Measurements from ENCODE around the gene IKZF5. TPM values are rescaled to one million over a fixed set of nuclear protein-coding genes. Genes with fewer than 3 reads are reported as not detected.

Gene IKZF5
- total RNA-seq, 1 experiment from 2014 or later: 17.1 TPM

DNA sequence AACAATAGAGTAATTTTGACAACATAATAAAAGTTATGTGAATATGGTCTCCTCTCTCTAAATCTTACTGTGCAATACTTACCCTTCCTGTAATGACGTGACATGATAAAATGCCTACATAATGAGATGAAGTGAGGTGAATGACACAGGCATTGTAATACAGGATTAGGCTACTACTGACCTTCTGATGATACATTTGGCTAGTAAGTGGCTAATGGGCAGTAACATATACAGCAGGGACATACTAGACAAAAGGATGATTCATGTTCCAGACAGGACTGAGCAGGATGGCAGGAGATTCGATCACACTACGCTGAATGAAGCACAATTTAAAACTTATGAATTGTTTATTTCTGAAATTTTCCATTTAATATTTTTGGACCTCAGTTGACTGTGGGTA is 59.3 kb downstream of the IKZF5 start:
- intact Hi-C loops (cut with micrococcal nuclease): no loop called here
- ChIA-PET POLR2A (no interaction called here), RAD21 (ENCODE audit: low non-redundant PET in 1 of 2, low total read pairs in 2 of 2, uncharacterized antibody in 2 of 2, unreplicated experiment in 2 of 2) (no interaction called here), CTCF (no interaction called here)
- DNase-seq (ENCODE audit: low read depth, low spot score) (no peak), ATAC-seq (no peak)
- no peak overlapping the region for H3K27ac ChIP-seq (ENCODE audit: low read depth, low read length)
- no peaks in the 10 kb centered on the region for H3K9me2 ChIP-seq (ENCODE audit: insufficient read depth)
- 0 out of 2 replicates have a peak, but pooled peaks cover 4% of the 10 kb centered on the region for H3K79me2 ChIP-seq (ENCODE audit: insufficient read depth, low read length)
- no TSS peak for BruUV-seq (replicated peaks)
- H3K4me2 ChIP-seq (ENCODE audit: low read length): no peak overlapping the region
- no peak overlapping the region for H3K9ac ChIP-seq (ENCODE audit: low read length)
- H3K36me3 ChIP-seq (ENCODE audit: control insufficient read depth in 1 of 2, insufficient read depth in 2 of 2, low read length in 2 of 2): peaks cover 11% of the 10 kb centered on the region in 2 experiments; a peak in 2 of 4 replicates
- TF ChIP-seq, protein P1, sequence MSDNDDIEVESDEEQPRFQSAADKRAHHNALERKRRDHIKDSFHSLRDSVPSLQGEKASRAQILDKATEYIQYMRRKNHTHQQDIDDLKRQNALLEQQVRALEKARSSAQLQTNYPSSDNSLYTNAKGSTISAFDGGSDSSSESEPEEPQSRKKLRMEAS (IDR thresholded peaks at IDR 0.05): no peak
- TF ChIP-seq CBX3 (IDR thresholded peaks at IDR 0.05; ENCODE audit: low read depth): no peak
- TF ChIP-seq, protein P2, sequence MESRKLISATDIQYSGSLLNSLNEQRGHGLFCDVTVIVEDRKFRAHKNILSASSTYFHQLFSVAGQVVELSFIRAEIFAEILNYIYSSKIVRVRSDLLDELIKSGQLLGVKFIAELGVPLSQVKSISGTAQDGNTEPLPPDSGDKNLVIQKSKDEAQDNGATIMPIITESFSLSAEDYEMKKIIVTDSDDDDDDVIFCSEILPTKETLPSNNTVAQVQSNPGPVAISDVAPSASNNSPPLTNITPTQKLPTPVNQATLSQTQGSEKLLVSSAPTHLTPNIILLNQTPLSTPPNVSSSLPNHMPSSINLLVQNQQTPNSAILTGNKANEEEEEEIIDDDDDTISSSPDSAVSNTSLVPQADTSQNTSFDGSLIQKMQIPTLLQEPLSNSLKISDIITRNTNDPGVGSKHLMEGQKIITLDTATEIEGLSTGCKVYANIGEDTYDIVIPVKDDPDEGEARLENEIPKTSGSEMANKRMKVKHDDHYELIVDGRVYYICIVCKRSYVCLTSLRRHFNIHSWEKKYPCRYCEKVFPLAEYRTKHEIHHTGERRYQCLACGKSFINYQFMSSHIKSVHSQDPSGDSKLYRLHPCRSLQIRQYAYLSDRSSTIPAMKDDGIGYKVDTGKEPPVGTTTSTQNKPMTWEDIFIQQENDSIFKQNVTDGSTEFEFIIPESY (IDR thresholded peaks at IDR 0.05; ENCODE audit: extremely low read depth, insufficient replicate concordance, low read length): no peak
- H3K9me3 ChIP-seq (ENCODE audit: control insufficient read depth in 1 of 2, insufficient read depth in 1 of 2, low read depth in 1 of 2, low read length in 2 of 2): no peaks in the 10 kb centered on the region
- no peaks in the 10 kb centered on the region for H3K27me3 ChIP-seq (ENCODE audit: insufficient read depth, low read length)
- H2AFZ ChIP-seq (ENCODE audit: low read depth, low read length, poor library complexity, severe bottlenecking): no peak overlapping the region
- peaks cover 0 to 9% of the 10 kb centered on the region in 2 experiments; a peak in 2 of 4 replicates for H3K4me1 ChIP-seq (ENCODE audit: control insufficient read depth in 1 of 2, insufficient read depth in 2 of 2, low read length in 2 of 2)
- no peaks in the 10 kb centered on the region for H4K20me1 ChIP-seq (ENCODE audit: insufficient read depth)
- H3K4me3 ChIP-seq (replicated peaks in 1 of 2; ENCODE audit: low read depth in 1 of 2, low read length in 2 of 2): no peak overlapping the region

Other genes starting within 250 kb of the IKZF5 start
- gene CUZD1, start 162.9 kb downstream of the IKZF5 start, total RNA-seq (2021; ENCODE audit: unreplicated experiment): 1.7 TPM
- gene FAM24B, start 129.2 kb downstream of the IKZF5 start, total RNA-seq (2021; ENCODE audit: unreplicated experiment): 6.8 TPM
- gene FAM24A, start 98.2 kb downstream of the IKZF5 start, total RNA-seq (2021; ENCODE audit: unreplicated experiment): not detected
- 16.2 TPM for gene C10orf88, start 54.6 kb downstream of the IKZF5 start, total RNA-seq (2021; ENCODE audit: unreplicated experiment)
- gene PSTK, start 28.4 kb downstream of the IKZF5 start, total RNA-seq (2021; ENCODE audit: unreplicated experiment): 4.4 TPM
- 33.3 TPM for gene ACADSB, start 211 bp upstream of the IKZF5 start, total RNA-seq (2021; ENCODE audit: unreplicated experiment)
- gene HMX3, start 127.2 kb upstream of the IKZF5 start, total RNA-seq (2021; ENCODE audit: unreplicated experiment): not detected
- gene HMX2, start 139.3 kb upstream of the IKZF5 start, total RNA-seq (2021; ENCODE audit: unreplicated experiment): not detected
- gene BUB3, start 145.6 kb upstream of the IKZF5 start, total RNA-seq (2021; ENCODE audit: unreplicated experiment): 271 TPM

All from HCT116 (cell line).